ENCODE data around the gene PNRC2.
"Not testable (repeated sequence)": the region's sequence is repeated elsewhere in the genome, so short reads cannot be mapped to it uniquely, and the experiment has no call there.

PNRC2 gene

DNA sequence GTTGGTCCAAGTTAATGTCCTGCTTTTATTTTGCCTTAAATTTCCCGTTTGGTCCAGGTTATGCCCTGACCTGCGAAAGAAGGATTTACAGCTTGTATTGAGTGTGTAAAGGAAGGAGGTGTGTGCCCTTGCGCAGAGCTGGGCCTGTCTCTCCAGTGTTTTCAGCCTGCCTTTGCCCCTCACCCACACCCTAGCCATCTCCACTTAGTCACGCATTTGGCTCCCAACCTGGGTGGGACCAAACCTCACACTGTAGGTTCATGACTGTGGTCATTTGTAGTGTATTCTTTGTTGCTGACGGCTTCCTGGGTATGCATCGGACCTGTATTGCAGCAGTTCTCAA, 21.1 kb downstream of the PNRC2 start:
- H3K4me2 ChIP-seq (ENCODE audit: low read depth, low read length, poor library complexity, severe bottlenecking), result peak overlapping the region; percentile 92
- H3K36me3 ChIP-seq (ENCODE audit: insufficient read depth, low read length), result peaks cover 16% of the 10 kb centered on the region
- peak overlapping the region; percentile 32; the same call in 1 of the 2 replicates for H2AFZ ChIP-seq (ENCODE audit: low read length)
- H3K9me3 ChIP-seq (ENCODE audit: insufficient read depth, low read depth, low read length), result no peaks in the 10 kb centered on the region
- H3K9ac ChIP-seq (ENCODE audit: low read depth, low read length, poor library complexity, severe bottlenecking), result peak overlapping the region; percentile 99
- no peaks in the 10 kb centered on the region for H3K9me2 ChIP-seq (replicated peaks; ENCODE audit: low read depth, low read length)
- peaks cover 45% of the 10 kb centered on the region for H3K79me2 ChIP-seq (ENCODE audit: insufficient read depth, low read length)
- peaks cover 48% of the 10 kb centered on the region for H3K4me1 ChIP-seq (ENCODE audit: insufficient read depth, low read length, poor library complexity, severe bottlenecking)
- peaks cover 9% of the 10 kb centered on the region for H3K27me3 ChIP-seq (ENCODE audit: insufficient read depth, low read length, poor library complexity, severe bottlenecking)
- peak overlapping the region; percentile 91 for H3K4me3 ChIP-seq (ENCODE audit: low read length, poor library complexity, severe bottlenecking)
- H3F3A ChIP-seq (ENCODE audit: low read depth), result peaks cover 10% of the 10 kb centered on the region
- TF ChIP-seq, protein P1, sequence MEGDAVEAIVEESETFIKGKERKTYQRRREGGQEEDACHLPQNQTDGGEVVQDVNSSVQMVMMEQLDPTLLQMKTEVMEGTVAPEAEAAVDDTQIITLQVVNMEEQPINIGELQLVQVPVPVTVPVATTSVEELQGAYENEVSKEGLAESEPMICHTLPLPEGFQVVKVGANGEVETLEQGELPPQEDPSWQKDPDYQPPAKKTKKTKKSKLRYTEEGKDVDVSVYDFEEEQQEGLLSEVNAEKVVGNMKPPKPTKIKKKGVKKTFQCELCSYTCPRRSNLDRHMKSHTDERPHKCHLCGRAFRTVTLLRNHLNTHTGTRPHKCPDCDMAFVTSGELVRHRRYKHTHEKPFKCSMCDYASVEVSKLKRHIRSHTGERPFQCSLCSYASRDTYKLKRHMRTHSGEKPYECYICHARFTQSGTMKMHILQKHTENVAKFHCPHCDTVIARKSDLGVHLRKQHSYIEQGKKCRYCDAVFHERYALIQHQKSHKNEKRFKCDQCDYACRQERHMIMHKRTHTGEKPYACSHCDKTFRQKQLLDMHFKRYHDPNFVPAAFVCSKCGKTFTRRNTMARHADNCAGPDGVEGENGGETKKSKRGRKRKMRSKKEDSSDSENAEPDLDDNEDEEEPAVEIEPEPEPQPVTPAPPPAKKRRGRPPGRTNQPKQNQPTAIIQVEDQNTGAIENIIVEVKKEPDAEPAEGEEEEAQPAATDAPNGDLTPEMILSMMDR (conservative IDR thresholded peaks at IDR 0.05; ENCODE audit: low read length), result no peak
- TF ChIP-seq EZH2phosphoT487 (IDR thresholded peaks at IDR 0.05; ENCODE audit: borderline replicate concordance), result no peak
- H4K20me1 ChIP-seq (ENCODE audit: insufficient read depth, low read length, poor library complexity, severe bottlenecking), result peaks cover 40% of the 10 kb centered on the region

DNA sequence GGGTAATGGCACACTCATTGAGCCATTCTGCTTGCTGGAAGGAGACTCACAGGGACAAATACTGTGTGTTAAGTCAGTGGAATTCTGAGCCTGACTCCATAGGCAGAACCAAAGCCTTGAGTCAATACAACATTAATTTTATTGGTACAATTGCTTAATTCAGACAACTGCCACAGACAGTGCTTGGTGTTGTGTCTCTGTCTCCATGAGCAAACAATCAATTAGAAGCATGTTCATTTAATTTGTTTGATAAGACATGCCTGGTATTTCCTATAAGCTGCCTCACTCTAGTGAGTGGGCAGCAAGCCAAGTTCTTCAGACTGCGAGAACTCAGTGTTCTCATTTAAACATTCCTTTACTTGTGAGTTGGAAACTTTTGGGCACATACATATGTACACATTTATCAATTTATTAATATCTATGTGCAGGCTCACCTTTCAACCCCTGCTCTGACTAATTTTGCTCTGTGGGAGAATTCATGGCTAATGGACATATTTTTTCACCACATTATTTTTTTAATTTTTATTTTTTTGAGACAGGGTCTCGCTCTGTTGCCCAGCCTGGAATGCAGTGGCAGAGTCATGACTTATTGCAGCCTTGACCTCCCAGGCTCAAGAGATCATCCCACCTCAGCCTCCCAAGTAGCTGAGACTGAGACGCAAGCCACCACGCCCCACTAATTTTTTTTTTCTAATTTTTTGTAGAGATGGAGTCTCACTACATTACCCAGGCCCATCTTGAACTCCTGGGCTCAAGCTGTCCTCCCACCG, 25.0 kb downstream of the PNRC2 start:
- no peak overlapping the region for H3K4me2 ChIP-seq (ENCODE audit: low read depth, low read length, poor library complexity, severe bottlenecking)

DNA sequence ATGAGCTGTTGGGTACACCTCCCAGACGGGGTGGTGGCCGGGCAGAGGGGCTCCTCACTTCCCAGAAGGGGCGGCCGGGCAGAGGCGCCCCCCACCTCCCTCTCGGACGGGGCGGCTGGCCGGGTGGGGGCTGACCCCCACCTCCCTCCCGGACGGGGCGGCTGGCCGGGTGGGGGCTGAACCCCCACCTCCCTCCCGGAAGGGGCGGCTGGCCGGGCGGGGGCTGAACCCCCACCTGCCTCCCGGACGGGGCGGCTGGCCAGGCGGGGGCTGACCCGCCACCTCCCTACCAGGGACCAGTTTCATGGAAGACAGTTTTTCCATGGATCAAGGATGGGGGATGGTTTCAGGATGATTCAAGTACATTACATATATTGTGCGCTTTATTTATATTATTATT, 27.4 kb downstream of the PNRC2 start:
- H3K79me2 ChIP-seq (ENCODE audit: insufficient read depth, low read length); H3K4me3 ChIP-seq (ENCODE audit: low read length, poor library complexity, severe bottlenecking); H4K20me1 ChIP-seq (ENCODE audit: insufficient read depth, low read length, poor library complexity, severe bottlenecking); H3K9ac ChIP-seq (ENCODE audit: low read depth, low read length, poor library complexity, severe bottlenecking); H3K4me2 ChIP-seq (ENCODE audit: low read depth, low read length, poor library complexity, severe bottlenecking); H2AFZ ChIP-seq (ENCODE audit: low read length); H3K9me2 ChIP-seq (replicated peaks; ENCODE audit: low read depth, low read length); H3K36me3 ChIP-seq (ENCODE audit: insufficient read depth, low read length); H3F3A ChIP-seq (ENCODE audit: low read depth); H3K9me3 ChIP-seq (ENCODE audit: insufficient read depth, low read depth, low read length); H3K27me3 ChIP-seq (ENCODE audit: insufficient read depth, low read length, poor library complexity, severe bottlenecking): not testable (repeated sequence)
- peaks cover 11% of the 10 kb centered on the region for H3K4me1 ChIP-seq (ENCODE audit: insufficient read depth, low read length, poor library complexity, severe bottlenecking)

More for the DNA sequence above, 25.0 kb downstream of the PNRC2 start:
- Histone ChIP-seq H3K9me2 (replicated peaks; ENCODE audit: low read depth, low read length) (no peaks in the 10 kb centered on the region), H3K9me3 (ENCODE audit: insufficient read depth, low read depth, low read length) (no peaks in the 10 kb centered on the region), H4K20me1 (ENCODE audit: insufficient read depth, low read length, poor library complexity, severe bottlenecking) (peaks cover 1% of the 10 kb centered on the region), H3K4me3 (ENCODE audit: low read length, poor library complexity, severe bottlenecking) (no peak overlapping the region), H3K4me1 (ENCODE audit: insufficient read depth, low read length, poor library complexity, severe bottlenecking) (peaks cover 26% of the 10 kb centered on the region), H3F3A (ENCODE audit: low read depth) (peaks cover 10% of the 10 kb centered on the region), H3K79me2 (ENCODE audit: insufficient read depth, low read length) (peaks cover 6% of the 10 kb centered on the region), H3K27me3 (ENCODE audit: insufficient read depth, low read length, poor library complexity, severe bottlenecking) (peaks cover 5% of the 10 kb centered on the region), H2AFZ (ENCODE audit: low read length) (no peak overlapping the region), H3K9ac (ENCODE audit: low read depth, low read length, poor library complexity, severe bottlenecking) (no peak overlapping the region), H3K36me3 (ENCODE audit: insufficient read depth, low read length) (no peaks in the 10 kb centered on the region)
- no peak for TF ChIP-seq EZH2phosphoT487 (IDR thresholded peaks at IDR 0.05; ENCODE audit: borderline replicate concordance)
- TF ChIP-seq, protein P1 (conservative IDR thresholded peaks at IDR 0.05; ENCODE audit: low read length), result no peak

DNA sequence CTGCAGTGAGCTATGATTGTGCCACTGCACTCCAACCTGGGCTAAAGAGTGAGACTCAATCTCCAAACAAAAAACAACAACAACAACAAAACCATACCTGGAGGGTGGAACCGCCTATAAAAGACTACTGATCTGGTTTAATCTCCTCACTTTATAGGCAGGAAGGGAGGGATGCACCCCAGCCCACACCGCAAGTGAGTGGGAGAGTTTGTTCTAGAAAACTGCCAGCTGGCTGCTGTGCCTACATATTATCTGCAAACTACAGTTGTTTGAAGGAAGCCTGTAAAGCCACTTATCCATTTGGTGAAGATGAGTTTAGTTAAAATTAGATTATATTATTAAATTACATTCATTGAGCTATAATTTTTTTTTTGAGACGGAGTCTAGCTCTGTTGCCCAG, 29.6 kb downstream of the PNRC2 start:
- Histone ChIP-seq H3K79me2 (ENCODE audit: insufficient read depth, low read length) (no peaks in the 10 kb centered on the region), H3K4me1 (ENCODE audit: insufficient read depth, low read length, poor library complexity, severe bottlenecking) (peaks cover 4% of the 10 kb centered on the region), H3K4me2 (ENCODE audit: low read depth, low read length, poor library complexity, severe bottlenecking) (no peak overlapping the region), H3K27me3 (ENCODE audit: insufficient read depth, low read length, poor library complexity, severe bottlenecking) (no peaks in the 10 kb centered on the region), H3K9ac (ENCODE audit: low read depth, low read length, poor library complexity, severe bottlenecking) (no peak overlapping the region), H3K9me2 (replicated peaks; ENCODE audit: low read depth, low read length) (no peaks in the 10 kb centered on the region), H3K4me3 (ENCODE audit: low read length, poor library complexity, severe bottlenecking) (no peak overlapping the region), H3K9me3 (ENCODE audit: insufficient read depth, low read depth, low read length) (no peaks in the 10 kb centered on the region), H2AFZ (ENCODE audit: low read length) (peak overlapping the region; percentile 85), H3F3A (ENCODE audit: low read depth) (no peaks in the 10 kb centered on the region), H4K20me1 (ENCODE audit: insufficient read depth, low read length, poor library complexity, severe bottlenecking) (no peaks in the 10 kb centered on the region), H3K36me3 (ENCODE audit: insufficient read depth, low read length) (no peaks in the 10 kb centered on the region)
- TF ChIP-seq, protein P1 (conservative IDR thresholded peaks at IDR 0.05; ENCODE audit: low read length), result no peak
- TF ChIP-seq EZH2phosphoT487 (IDR thresholded peaks at IDR 0.05; ENCODE audit: borderline replicate concordance), result no peak

DNA sequence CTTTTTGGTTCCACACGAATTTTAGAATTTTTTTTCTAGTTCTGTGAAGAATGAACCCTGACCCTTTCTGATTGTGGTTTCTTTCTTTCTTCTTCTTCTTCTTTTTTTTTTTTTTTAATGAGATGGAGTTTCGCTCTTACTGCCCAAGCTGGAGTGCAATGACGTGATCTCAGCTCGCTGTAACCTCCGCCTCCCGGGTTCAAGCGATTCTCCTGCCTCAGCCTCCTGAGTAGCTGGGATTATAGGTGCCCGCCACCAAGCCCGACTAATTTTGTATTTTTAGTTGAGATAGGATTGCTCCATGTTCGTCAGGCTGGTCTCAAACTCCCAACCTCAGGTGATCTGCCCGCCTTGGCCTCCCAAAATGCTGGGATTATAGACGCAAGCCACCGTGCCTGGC, 32.4 kb downstream of the PNRC2 start:
- H3F3A ChIP-seq (ENCODE audit: low read depth); H3K27me3 ChIP-seq (ENCODE audit: insufficient read depth, low read length, poor library complexity, severe bottlenecking); H4K20me1 ChIP-seq (ENCODE audit: insufficient read depth, low read length, poor library complexity, severe bottlenecking); H2AFZ ChIP-seq (ENCODE audit: low read length); H3K4me3 ChIP-seq (ENCODE audit: low read length, poor library complexity, severe bottlenecking); H3K9me3 ChIP-seq (ENCODE audit: insufficient read depth, low read depth, low read length); H3K79me2 ChIP-seq (ENCODE audit: insufficient read depth, low read length); H3K4me1 ChIP-seq (ENCODE audit: insufficient read depth, low read length, poor library complexity, severe bottlenecking); H3K36me3 ChIP-seq (ENCODE audit: insufficient read depth, low read length); H3K9ac ChIP-seq (ENCODE audit: low read depth, low read length, poor library complexity, severe bottlenecking); H3K4me2 ChIP-seq (ENCODE audit: low read depth, low read length, poor library complexity, severe bottlenecking); H3K9me2 ChIP-seq (replicated peaks; ENCODE audit: low read depth, low read length): not testable (repeated sequence)

All from Loucy (cell line).